ENCODE measurements around the gene JAZF1. TPM values are rescaled to one million over a fixed set of nuclear protein-coding genes. Genes with fewer than 3 reads are reported as not detected.

JAZF1 gene
- total RNA-seq, 1 donor from 2014 or later: 6.4 TPM

DNA sequence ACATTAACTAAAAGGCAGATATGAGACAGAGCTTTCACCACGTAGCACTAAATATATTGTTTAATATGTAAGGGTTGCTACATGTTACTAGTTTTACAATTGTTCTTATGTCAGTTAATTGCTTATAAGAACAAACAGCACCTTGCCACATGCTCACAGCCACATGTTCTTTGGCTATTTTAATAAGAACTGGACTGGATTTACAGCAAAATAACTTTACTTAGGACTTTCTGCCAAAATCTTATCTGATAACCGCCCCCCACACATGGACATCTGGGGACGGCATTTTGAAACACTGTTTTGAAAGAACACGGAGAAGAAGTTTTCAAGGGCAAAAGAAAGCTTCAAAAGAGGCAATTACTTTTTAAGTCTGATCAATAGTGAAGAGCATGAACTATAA lies 45.3 kb downstream of the JAZF1 start:
- Mint-ChIP-seq H3K27me3 (no peaks in the 10 kb centered on the region), H3K9me3 (ENCODE audit: low read depth) (no peaks in the 10 kb centered on the region), H3K27ac (no peak overlapping the region), H3K4me1 (ENCODE audit: low read depth) (peaks cover 9% of the 10 kb centered on the region), H3K4me3 (ENCODE audit: low read depth) (no peak overlapping the region), H3K36me3 (ENCODE audit: insufficient read depth) (no peaks in the 10 kb centered on the region)
- DNase-seq (ENCODE audit: low spot score, unreplicated experiment): no peak
- TF ChIP-seq, protein P1, sequence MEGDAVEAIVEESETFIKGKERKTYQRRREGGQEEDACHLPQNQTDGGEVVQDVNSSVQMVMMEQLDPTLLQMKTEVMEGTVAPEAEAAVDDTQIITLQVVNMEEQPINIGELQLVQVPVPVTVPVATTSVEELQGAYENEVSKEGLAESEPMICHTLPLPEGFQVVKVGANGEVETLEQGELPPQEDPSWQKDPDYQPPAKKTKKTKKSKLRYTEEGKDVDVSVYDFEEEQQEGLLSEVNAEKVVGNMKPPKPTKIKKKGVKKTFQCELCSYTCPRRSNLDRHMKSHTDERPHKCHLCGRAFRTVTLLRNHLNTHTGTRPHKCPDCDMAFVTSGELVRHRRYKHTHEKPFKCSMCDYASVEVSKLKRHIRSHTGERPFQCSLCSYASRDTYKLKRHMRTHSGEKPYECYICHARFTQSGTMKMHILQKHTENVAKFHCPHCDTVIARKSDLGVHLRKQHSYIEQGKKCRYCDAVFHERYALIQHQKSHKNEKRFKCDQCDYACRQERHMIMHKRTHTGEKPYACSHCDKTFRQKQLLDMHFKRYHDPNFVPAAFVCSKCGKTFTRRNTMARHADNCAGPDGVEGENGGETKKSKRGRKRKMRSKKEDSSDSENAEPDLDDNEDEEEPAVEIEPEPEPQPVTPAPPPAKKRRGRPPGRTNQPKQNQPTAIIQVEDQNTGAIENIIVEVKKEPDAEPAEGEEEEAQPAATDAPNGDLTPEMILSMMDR (IDR thresholded peaks at IDR 0.05; ENCODE audit: unreplicated experiment): no peak

DNA sequence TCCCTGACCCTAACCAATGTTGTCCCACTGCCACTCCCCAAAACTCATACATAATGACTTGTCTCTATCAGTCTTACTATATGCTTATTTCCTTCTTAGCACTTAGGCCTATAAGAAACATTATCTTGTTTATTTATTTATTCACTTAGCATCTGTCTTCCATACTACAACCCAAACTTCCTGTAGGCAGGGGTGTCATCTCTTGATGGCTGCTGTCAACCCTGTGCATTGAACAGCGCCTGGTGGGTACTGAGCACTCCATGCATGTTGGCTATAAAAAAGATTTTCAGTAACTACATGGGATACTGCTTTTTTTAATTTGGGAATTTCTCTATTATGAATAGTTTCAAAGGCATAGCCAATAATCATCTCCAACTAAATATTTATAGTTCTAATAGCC lies 46.7 kb downstream of the JAZF1 start:
- TF ChIP-seq, protein P1 (IDR thresholded peaks at IDR 0.05; ENCODE audit: unreplicated experiment): no peak
- H3K27me3 Mint-ChIP-seq: no peaks in the 10 kb centered on the region
- no peak overlapping the region for H3K4me3 Mint-ChIP-seq (ENCODE audit: low read depth)
- H3K4me1 Mint-ChIP-seq (ENCODE audit: low read depth): peaks cover 9% of the 10 kb centered on the region
- no peak for DNase-seq (ENCODE audit: low spot score, unreplicated experiment)
- no peaks in the 10 kb centered on the region for H3K9me3 Mint-ChIP-seq (ENCODE audit: low read depth)
- no peaks in the 10 kb centered on the region for H3K36me3 Mint-ChIP-seq (ENCODE audit: insufficient read depth)
- no peak overlapping the region for H3K27ac Mint-ChIP-seq

DNA sequence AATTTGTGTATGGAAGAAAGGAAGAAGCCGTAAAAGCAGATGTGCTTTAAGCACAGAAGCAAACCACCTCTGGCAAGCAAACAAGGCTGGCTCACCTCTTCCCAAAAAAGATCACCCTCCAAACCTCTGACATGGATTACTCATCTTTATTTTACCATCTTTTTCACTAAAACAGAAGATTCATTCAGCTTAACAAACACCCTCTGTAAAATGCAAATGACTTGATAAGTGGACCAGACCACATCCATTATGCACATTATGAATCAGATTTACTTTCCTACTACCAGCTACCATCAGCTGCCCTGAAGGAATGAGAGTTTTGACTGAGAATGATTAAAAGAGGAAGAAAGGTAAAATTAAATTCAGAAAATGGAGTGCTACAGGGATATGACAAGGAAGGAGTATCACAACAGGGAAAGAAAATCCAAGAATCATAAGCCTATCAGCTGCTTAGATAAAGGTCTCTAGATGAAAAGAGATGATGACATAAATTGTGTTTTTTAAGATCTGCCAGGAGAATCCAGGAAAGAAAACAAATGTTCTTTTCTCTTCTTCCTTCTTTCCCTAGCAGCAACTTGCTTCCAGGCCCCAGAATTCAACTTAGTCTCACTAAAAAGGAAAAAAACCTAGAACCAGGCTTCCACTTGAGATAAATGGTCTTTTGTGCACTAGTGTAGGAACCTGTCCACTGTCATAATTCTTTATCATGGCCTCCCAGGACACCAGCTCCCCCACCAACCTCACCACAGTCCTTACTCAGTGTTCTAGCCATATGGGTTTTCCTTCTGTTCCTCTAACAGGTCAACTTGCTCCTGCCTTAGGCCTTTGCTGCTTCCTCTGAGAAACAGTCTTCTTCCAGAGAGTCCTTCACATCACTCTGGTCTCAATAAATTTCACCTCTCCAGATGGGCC lies 47.4 kb downstream of the JAZF1 start:
- Mint-ChIP-seq H3K36me3 (ENCODE audit: insufficient read depth) (no peaks in the 10 kb centered on the region), H3K9me3 (ENCODE audit: low read depth) (no peaks in the 10 kb centered on the region), H3K27me3 (no peaks in the 10 kb centered on the region), H3K4me1 (ENCODE audit: low read depth) (peaks cover 9% of the 10 kb centered on the region), H3K4me3 (ENCODE audit: low read depth) (no peak overlapping the region), H3K27ac (no peak overlapping the region)
- TF ChIP-seq, protein P1 (IDR thresholded peaks at IDR 0.05; ENCODE audit: unreplicated experiment): no peak
- no peak for DNase-seq (ENCODE audit: low spot score, unreplicated experiment)

DNA sequence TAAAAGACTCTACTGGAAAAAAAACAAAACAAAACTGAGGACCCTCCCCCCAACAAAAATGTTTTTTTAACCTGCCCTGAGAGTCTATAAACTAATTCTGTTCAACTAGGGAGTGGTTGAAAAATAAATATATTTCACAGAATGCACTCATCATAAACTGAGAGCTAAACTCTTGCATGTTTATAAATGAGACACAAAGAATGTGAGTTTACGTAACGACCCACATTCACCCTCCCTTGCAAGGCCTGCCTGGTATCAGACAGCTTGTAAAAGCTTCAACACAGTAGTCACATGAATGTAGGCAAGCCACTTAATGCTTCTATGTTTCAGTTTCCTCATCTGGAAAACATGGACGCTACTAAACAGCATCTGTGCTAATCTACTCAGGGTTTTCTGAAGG lies 50.3 kb downstream of the JAZF1 start:
- no peak overlapping the region for H3K27ac Mint-ChIP-seq
- TF ChIP-seq, protein P1 (IDR thresholded peaks at IDR 0.05; ENCODE audit: unreplicated experiment): no peak
- H3K4me1 Mint-ChIP-seq (ENCODE audit: low read depth): peaks cover 3% of the 10 kb centered on the region
- no peaks in the 10 kb centered on the region for H3K9me3 Mint-ChIP-seq (ENCODE audit: low read depth)
- H3K36me3 Mint-ChIP-seq (ENCODE audit: insufficient read depth): no peaks in the 10 kb centered on the region
- no peaks in the 10 kb centered on the region for H3K27me3 Mint-ChIP-seq
- H3K4me3 Mint-ChIP-seq (ENCODE audit: low read depth): no peak overlapping the region
- no peak for DNase-seq (ENCODE audit: low spot score, unreplicated experiment)

DNA sequence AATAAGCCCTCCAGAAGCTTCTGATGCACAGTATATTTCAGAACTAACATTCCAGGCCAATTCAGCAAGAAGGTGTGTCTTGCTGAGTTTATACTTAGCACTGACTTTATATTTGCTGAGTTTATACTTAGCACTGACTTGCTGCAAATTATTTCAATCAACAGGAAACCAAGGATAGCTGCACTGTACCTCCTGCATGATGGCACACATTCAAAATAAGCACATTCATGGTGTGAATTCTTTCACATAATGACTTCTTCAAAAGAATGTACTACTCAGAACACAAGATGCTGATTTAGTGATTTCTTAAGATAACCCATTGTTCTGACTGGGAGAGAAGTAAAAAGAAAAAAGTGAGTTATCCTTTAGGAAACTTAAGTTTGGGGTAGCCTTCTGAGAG lies 52.0 kb downstream of the JAZF1 start:
- no peak for DNase-seq (ENCODE audit: low spot score, unreplicated experiment)
- H3K27me3 Mint-ChIP-seq: no peaks in the 10 kb centered on the region

More for the DNA sequence above, 52.0 kb downstream of the JAZF1 start:
- TF ChIP-seq, protein P1 (IDR thresholded peaks at IDR 0.05; ENCODE audit: unreplicated experiment): no peak
- no peaks in the 10 kb centered on the region for H3K36me3 Mint-ChIP-seq (ENCODE audit: insufficient read depth)
- no peaks in the 10 kb centered on the region for H3K9me3 Mint-ChIP-seq (ENCODE audit: low read depth)
- no peak overlapping the region for H3K4me3 Mint-ChIP-seq (ENCODE audit: low read depth)
- H3K4me1 Mint-ChIP-seq (ENCODE audit: low read depth): no peaks in the 10 kb centered on the region
- no peak overlapping the region for H3K27ac Mint-ChIP-seq

All from progenitor cell of endocrine pancreas (in vitro differentiated cells).